Kidney (tissue), 14 donors: ENCODE measurements around the gene SURF6. TPM values are rescaled to one million over a fixed set of nuclear protein-coding genes. Genes with fewer than 3 reads are reported as not detected.

Source experiments
- DNase-seq, 5 donors: peaks; one replicate each; pipeline ENCODE4 v3.0.0-alpha.2; 2013 to 2020
- FAIRE-seq: peaks from 2 replicates; lab custom pipeline; 2012; peaks lifted over from hg19 to GRCh38; lab: Jason Lieb, UNC
- H3K27ac ChIP-seq, 2 donors: one replicate each; pipeline ENCODE4 v1.7.0; 2013; ENCODE audit warnings: low read depth in 2 of 2, low read length in 2 of 2, inconsistent platforms in 1 of 2
- H3K27me3 ChIP-seq: one replicate; pipeline ENCODE4 v1.7.1; 2013; ENCODE audit warnings: low read length, inconsistent platforms; ENCODE audit not compliant: control insufficient read depth, insufficient read depth
- H3K36me3 ChIP-seq, 3 donors: one replicate each; pipeline versions ENCODE4 v1.7.0 to v1.7.1; 2013; ENCODE audit warnings: low read length in 3 of 3, control low read depth in 1 of 3, inconsistent platforms in 1 of 3; ENCODE audit not compliant: insufficient read depth in 3 of 3, control insufficient read depth in 2 of 3
- H3K4me1 ChIP-seq, 3 donors: one replicate each; pipeline versions ENCODE4 v1.7.0 to v1.7.1; 2013; ENCODE audit warnings: low read length in 3 of 3, inconsistent platforms in 1 of 3, low read depth in 1 of 3; ENCODE audit not compliant: control insufficient read depth in 2 of 3, insufficient read depth in 2 of 3
- H3K4me3 ChIP-seq, 3 donors: one replicate each; pipeline versions ENCODE4 v1.7.0 to v1.8.1; 2013; ENCODE audit warnings: low read length in 3 of 3, control low read depth in 1 of 3, inconsistent platforms in 1 of 3
- H3K9ac ChIP-seq, 3 donors: one replicate each; pipeline versions ENCODE4 v1.7.0 to v1.7.1; 2013; ENCODE audit warnings: low read length in 3 of 3, control low read depth in 1 of 3, inconsistent platforms in 1 of 3
- H3K9me3 ChIP-seq, 3 donors: one replicate each; pipeline versions ENCODE4 v1.7.0 to v1.7.1; 2013; ENCODE audit warnings: low read length in 3 of 3, control low read depth in 1 of 3, inconsistent platforms in 1 of 3; ENCODE audit not compliant: control insufficient read depth in 2 of 3, insufficient read depth in 1 of 3
- CTCF ChIP-seq: IDR thresholded peaks from 3 replicates; pipeline ENCODE4 v1.5.1; 2012; ENCODE audit warnings: mild to moderate bottlenecking, moderate library complexity, borderline replicate concordance; ENCODE audit not compliant: insufficient read depth; ENCODE audit errors: extremely low read depth
- intact Hi-C: fragments of 100-400 bp; cut with DNase I; formaldehyde crosslinking; loops from one replicate; pipeline ENCODE4 v1.11.1; 2022
- polyA plus RNA-seq: library from polyadenylated mRNA; stranded (reverse); fragments of 350-450 nt; fragmentation: Illumina TruSeq; extraction: RNeasy Lipid Tissue Mini Kit (QIAGEN cat#74804); gene quantifications from one replicate; pipeline ENCODE4 v1.2.3, GENCODE V29; 2014; ENCODE audit warnings: low read depth, low replicate concordance; ENCODE audit not compliant: insufficient read depth
- total RNA-seq: library from RNA; stranded (reverse); fragmentation: NEBNext Ultra II Directional; extraction: Animal tissue kit (Norgen Biotek cat#: 25700); gene quantifications from one replicate; pipeline ENCODE4 v1.2.1, GENCODE V29; 2021
- donor health status: control.
- donor health status: control.
- donor health status: control.
- donor health status: control.
- donor health status: control.
- donor health status: DM: yes; HTN: yes; CAD: no.
- donor health status: Normal renal cell carcinoma (clear cell type).

The SURF6 gene
- total and polyA plus RNA-seq, 2 donors from 2014 or later, result 16.8 to 17.3 TPM

DNA sequence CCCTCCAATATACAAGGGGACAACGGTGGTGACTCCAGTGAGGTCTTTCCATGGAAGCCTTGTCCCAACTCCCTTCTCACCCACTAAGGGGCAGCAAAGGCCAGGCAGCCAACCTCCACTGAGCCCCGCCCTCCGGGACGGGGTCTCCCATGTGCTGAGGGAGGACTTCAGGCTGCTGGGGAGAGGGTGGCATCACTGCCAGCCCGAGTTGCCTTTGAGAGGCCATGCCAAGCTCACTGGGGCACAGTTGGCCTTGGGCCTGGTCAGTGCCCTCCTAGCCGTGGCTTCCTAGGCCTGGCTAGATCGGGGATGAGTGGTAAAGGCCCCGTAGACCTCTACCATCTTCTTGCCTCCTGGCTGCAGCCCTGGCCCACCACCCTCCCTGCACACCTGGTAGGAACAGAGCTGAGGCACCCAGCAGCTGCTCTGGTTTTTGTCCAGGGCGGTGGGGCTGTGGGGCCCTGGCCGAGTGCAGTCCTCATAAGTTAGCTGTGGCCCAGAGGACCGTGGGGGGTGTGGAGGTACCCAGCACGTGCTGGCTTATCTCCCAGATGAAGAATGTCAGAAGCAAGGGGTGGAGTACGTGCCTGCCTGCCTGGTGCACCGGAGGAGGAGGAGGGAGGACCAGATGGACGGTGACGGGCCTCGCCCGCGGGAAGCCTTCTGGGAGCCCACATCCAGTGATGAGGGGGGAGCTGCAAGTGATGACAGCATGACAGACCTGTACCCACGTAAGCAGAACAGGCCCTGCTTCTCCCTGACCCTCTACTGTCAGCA lies 23.6 kb upstream of the SURF6 start:
- H3K4me3 ChIP-seq, result no peak overlapping the region
- H3K36me3 ChIP-seq, result peaks cover 5 to 35% (median 15%) of the 10 kb centered on the region in 3 donors
- DNase-seq, result peak in 2 of 5 donors; percentile 34 to 51
- no peak overlapping the region for H3K9ac ChIP-seq
- no peaks in the 10 kb centered on the region for H3K9me3 ChIP-seq
- no peaks in the 10 kb centered on the region for H3K27me3 ChIP-seq
- intact Hi-C loops, result no loop called here
- no peak for FAIRE-seq
- H3K4me1 ChIP-seq, result peaks cover 0 to 37% (median 4%) of the 10 kb centered on the region in 3 donors
- TF ChIP-seq CTCF, result peak; percentile 34
- H3K27ac ChIP-seq, result no peak overlapping the region

GRCh38 chr9:133357656-133358055 lies 21.7 kb upstream of the SURF6 start:
- Histone ChIP-seq H3K4me1 (peaks cover 0 to 30% (median 4%) of the 10 kb centered on the region in 3 donors), H3K27ac (no peak overlapping the region), H3K4me3 (peak overlapping the region in 2 of 3 donors; percentile 49 to 90), H3K36me3 (peaks cover 3 to 30% (median 5%) of the 10 kb centered on the region in 3 donors), H3K27me3 (no peaks in the 10 kb centered on the region), H3K9me3 (no peaks in the 10 kb centered on the region), H3K9ac (no peak overlapping the region)
- intact Hi-C loops, result no loop called here
- FAIRE-seq (no peak), DNase-seq (no peak)
- TF ChIP-seq CTCF, result no peak

GRCh38 chr9:133356391-133357091 lies 20.6 kb upstream of the SURF6 start, which contains the start of the genes SURF1 and SURF2:
Gene SURF1 (minus strand): TSS chr9:133356487. CDS start chr9:133356453, 34 bp downstream.
Gene SURF2 (plus strand): TSS chr9:133356550. CDS start chr9:133356593, 43 bp downstream.
- intact Hi-C loops, result no loop called here
- TF ChIP-seq CTCF, result no peak
- peak within 1 kb of the TSS; percentile 63 to 83 (median 64) for H3K9ac ChIP-seq
- DNase-seq (peak; percentile 89 to 96 (median 92)), FAIRE-seq (no peak)
- peaks cover 0 to 25% (median 4%) of the 10 kb centered on the region in 3 donors for H3K4me1 ChIP-seq
- H3K9me3 ChIP-seq, result no peaks in the 10 kb centered on the region
- H3K27ac ChIP-seq, result peak within 1 kb of the TSS; percentile 60 to 74
- H3K27me3 ChIP-seq, result no peaks in the 10 kb centered on the region
- peaks cover 5 to 30% (median 10%) of the 10 kb centered on the region in 3 donors for H3K36me3 ChIP-seq
- H3K4me3 ChIP-seq, result peak within 1 kb of the TSS; percentile 84 to 90 (median 88)
